CD4-positive, CD25-positive, alpha-beta regulatory T cell (primary cell): ENCODE results near the gene NRF1. TPM values are rescaled to one million over a fixed set of nuclear protein-coding genes. Genes with fewer than 3 reads are reported as not detected.
A peak's percentile ranks its signal among the peaks of the same experiment; 100 is the strongest.

ENCODE experiments used
- ATAC-seq, 2 donors: fragments of 150-1000 bp; cut with Tn5 transposase; one replicate each; pipeline ENCODE4 v1.10.0; 2021; ENCODE audit warnings: low read depth in 2 of 2, moderate number of reproducible peaks in 2 of 2, moderate library complexity in 1 of 2
- DNase-seq, 3 donors: peaks; one replicate each; pipeline versions ENCODE4 v3.0.0 to v3.0.0-alpha.2; 2012 to 2022; ENCODE audit warnings: mixed read lengths in 1 of 3
- H3K27ac ChIP-seq: one replicate; pipeline ENCODE4 v1.7.0; 2013; ENCODE audit warnings: mild to moderate bottlenecking, low read length; ENCODE audit not compliant: insufficient read depth, poor library complexity, severe bottlenecking
- H3K27me3 ChIP-seq: one replicate; pipeline ENCODE4 v1.7.0; 2013; ENCODE audit warnings: low read length; ENCODE audit not compliant: control insufficient read depth, insufficient read depth
- H3K36me3 ChIP-seq: one replicate; pipeline ENCODE4 v1.7.0; 2013; ENCODE audit warnings: mild to moderate bottlenecking, low read length, moderate library complexity; ENCODE audit not compliant: control insufficient read depth, insufficient read depth
- H3K4me1 ChIP-seq: 2 replicates; pipeline ENCODE4 v1.7.0; 2013; ENCODE audit warnings: mild to moderate bottlenecking, low read length; ENCODE audit not compliant: insufficient read depth, control insufficient read depth, poor library complexity, severe bottlenecking
- H3K4me3 ChIP-seq: one replicate; pipeline ENCODE4 v1.7.0; 2013; ENCODE audit warnings: low read depth, mild to moderate bottlenecking, low read length, moderate library complexity
- H3K9me3 ChIP-seq, 2 experiments: 1 replicate in 1 of 2; 2 replicates in 1 of 2; pipeline ENCODE4 v1.7.0; 2013; ENCODE audit warnings: low read length in 2 of 2, mild to moderate bottlenecking in 1 of 2, moderate library complexity in 1 of 2; ENCODE audit not compliant: control insufficient read depth in 2 of 2
- H3K27ac Mint-ChIP-seq, 3 donors: one replicate each; pipeline ENCODE4 v1.8.0; 2020 to 2022; ENCODE audit warnings: mild to moderate bottlenecking in 3 of 3, mixed read lengths in 3 of 3, moderate library complexity in 2 of 3
- H3K27me3 Mint-ChIP-seq: one replicate; pipeline ENCODE4 v1.8.0; 2022; ENCODE audit warnings: mild to moderate bottlenecking, mixed read lengths
- H3K36me3 Mint-ChIP-seq: one replicate; pipeline ENCODE4 v1.8.0; 2020; ENCODE audit warnings: mixed read lengths
- H3K4me1 Mint-ChIP-seq, 4 donors: one replicate each; pipeline ENCODE4 v1.8.0; 2020 to 2022; ENCODE audit warnings: mixed read lengths in 4 of 4, mild to moderate bottlenecking in 1 of 4
- H3K4me3 Mint-ChIP-seq, 4 donors: one replicate each; pipeline ENCODE4 v1.8.0; 2020 to 2022; ENCODE audit warnings: mild to moderate bottlenecking in 4 of 4, mixed read lengths in 4 of 4, moderate library complexity in 3 of 4
- H3K9me3 Mint-ChIP-seq, 7 donors: one replicate each; pipeline ENCODE4 v1.8.0; 2020 to 2022; ENCODE audit warnings: mixed read lengths in 7 of 7, mild to moderate bottlenecking in 3 of 7, moderate library complexity in 2 of 7
- polyA plus RNA-seq, 4 donors: library from polyadenylated mRNA; unstranded; fragments of 300-500 nt; fragmentation: Illumina TruSeq; gene quantifications; one replicate each; pipeline ENCODE4 v1.2.3, GENCODE V29; 2021
- total RNA-seq: library from RNA; stranded (reverse); gene quantifications from one replicate; pipeline ENCODE4 v1.2.3, GENCODE V29; 2022

Gene NRF1
- total and polyA plus RNA-seq, 5 donors from 2014 or later = 19.6 to 42.5 (median 26.3) TPM

GRCh38 chr7:129606803-129607202 lies 4.7 kb upstream of the NRF1 start:
- Histone ChIP-seq H3K9me3 (no peaks in the 10 kb centered on the region), H3K4me1 (peaks cover 12% of the 10 kb centered on the region), H3K36me3 (no peaks in the 10 kb centered on the region), H3K27me3 (no peaks in the 10 kb centered on the region), H3K4me3 (no peak overlapping the region), H3K27ac (no peak overlapping the region)
- DNase-seq = peak in 1 of 3 donors; percentile 25
- Mint-ChIP-seq H3K4me1 (peaks cover 19 to 50% (median 31%) of the 10 kb centered on the region in 4 donors), H3K4me3 (peak overlapping the region in 1 of 4 donors; percentile 28), H3K9me3 (peaks cover 0 to 2% (median 0%) of the 10 kb centered on the region in 7 donors), H3K36me3 (peaks cover 17% of the 10 kb centered on the region), H3K27ac (peak overlapping the region in 2 of 3 donors; percentile 60 to 72), H3K27me3 (no peaks in the 10 kb centered on the region)
- no peak for ATAC-seq

- Histone ChIP-seq H3K36me3 (no peaks in the 10 kb centered on the region), H3K9me3 (no peaks in the 10 kb centered on the region), H3K4me1 (peaks cover 15% of the 10 kb centered on the region), H3K4me3 (no peak overlapping the region), H3K27ac (no peak overlapping the region), H3K27me3 (no peaks in the 10 kb centered on the region)
- H3K9me3 Mint-ChIP-seq = peaks cover 0 to 2% (median 0%) of the 10 kb centered on the region in 7 donors
- DNase-seq (peak in 2 of 3 donors; percentile 14 to 69), ATAC-seq (no peak)
- H3K4me3 Mint-ChIP-seq = peak overlapping the region in 1 of 4 donors; percentile 37
- H3K27ac Mint-ChIP-seq = peak overlapping the region in 1 of 3 donors; percentile 55
- peaks cover 17% of the 10 kb centered on the region for H3K36me3 Mint-ChIP-seq
- H3K27me3 Mint-ChIP-seq = no peaks in the 10 kb centered on the region
- peaks cover 19 to 53% (median 33%) of the 10 kb centered on the region in 4 donors for H3K4me1 Mint-ChIP-seq
Observed at GRCh38 chr7:129607471-129608120, 3.9 kb upstream of the NRF1 start.

GRCh38 chr7:129609666-129610065 lies 1.9 kb upstream of the NRF1 start:
- H3K27ac Mint-ChIP-seq = peak overlapping the region; percentile 56 to 82 (median 80)
- H3K4me3 ChIP-seq = no peak overlapping the region
- no peak for DNase-seq
- no peaks in the 10 kb centered on the region for H3K9me3 ChIP-seq
- H3K27me3 Mint-ChIP-seq = no peaks in the 10 kb centered on the region
- H3K4me1 Mint-ChIP-seq = peaks cover 22 to 60% (median 41%) of the 10 kb centered on the region in 4 donors
- H3K27me3 ChIP-seq = no peaks in the 10 kb centered on the region
- ATAC-seq = no peak
- H3K9me3 Mint-ChIP-seq = peaks cover 0 to 2% (median 0%) of the 10 kb centered on the region in 7 donors
- H3K4me3 Mint-ChIP-seq = peak overlapping the region; percentile 89 to 93 (median 92)
- no peak overlapping the region for H3K27ac ChIP-seq
- H3K4me1 ChIP-seq = peaks cover 34% of the 10 kb centered on the region
- no peaks in the 10 kb centered on the region for H3K36me3 ChIP-seq
- peaks cover 17% of the 10 kb centered on the region for H3K36me3 Mint-ChIP-seq

- peaks cover 27 to 67% (median 46%) of the 10 kb centered on the region in 4 donors for H3K4me1 Mint-ChIP-seq
- H3K9me3 Mint-ChIP-seq = peaks cover 0 to 2% (median 0%) of the 10 kb centered on the region in 7 donors
- Histone ChIP-seq H3K36me3 (no peaks in the 10 kb centered on the region), H3K9me3 (no peaks in the 10 kb centered on the region), H3K4me1 (peaks cover 45% of the 10 kb centered on the region), H3K27me3 (no peaks in the 10 kb centered on the region), H3K4me3 (peak overlapping the region; percentile 96), H3K27ac (peak overlapping the region; percentile 81)
- H3K36me3 Mint-ChIP-seq = peaks cover 17% of the 10 kb centered on the region
- DNase-seq (no peak), ATAC-seq (no peak)
- H3K4me3 Mint-ChIP-seq = peak overlapping the region; percentile 89 to 93 (median 92)
- no peaks in the 10 kb centered on the region for H3K27me3 Mint-ChIP-seq
- peak overlapping the region; percentile 89 to 98 (median 96) for H3K27ac Mint-ChIP-seq
Observed at GRCh38 chr7:129610709-129611245, 743 bp upstream of the NRF1 start.

GRCh38 chr7:129612112-129613015 lies 844 bp downstream of the NRF1 start:
- Histone ChIP-seq H3K27ac (peak overlapping the region; percentile 81), H3K4me3 (peak overlapping the region; percentile 89), H3K4me1 (peaks cover 52% of the 10 kb centered on the region), H3K36me3 (no peaks in the 10 kb centered on the region), H3K9me3 (no peaks in the 10 kb centered on the region), H3K27me3 (no peaks in the 10 kb centered on the region)
- peak; percentile 3 to 6 for ATAC-seq
- Mint-ChIP-seq H3K36me3 (peaks cover 10% of the 10 kb centered on the region), H3K4me1 (peaks cover 34 to 74% (median 51%) of the 10 kb centered on the region in 4 donors), H3K27ac (peak overlapping the region; percentile 95 to 98 (median 97)), H3K27me3 (no peaks in the 10 kb centered on the region), H3K9me3 (peaks cover 0 to 2% (median 0%) of the 10 kb centered on the region in 7 donors), H3K4me3 (peak overlapping the region; percentile 94 to 100 (median 98))
- DNase-seq = peak; percentile 25 to 64 (median 38)

- Mint-ChIP-seq H3K4me3 (peak overlapping the region; percentile 94 to 100 (median 98)), H3K36me3 (peaks cover 8% of the 10 kb centered on the region), H3K27me3 (no peaks in the 10 kb centered on the region), H3K27ac (peak overlapping the region; percentile 95 to 98 (median 97)), H3K9me3 (peaks cover 0 to 2% (median 0%) of the 10 kb centered on the region in 7 donors), H3K4me1 (peaks cover 40 to 80% (median 55%) of the 10 kb centered on the region in 4 donors)
- ATAC-seq (no peak), DNase-seq (no peak)
- Histone ChIP-seq H3K27ac (peak overlapping the region; percentile 81), H3K9me3 (no peaks in the 10 kb centered on the region), H3K4me1 (peaks cover 52% of the 10 kb centered on the region), H3K36me3 (no peaks in the 10 kb centered on the region), H3K27me3 (no peaks in the 10 kb centered on the region), H3K4me3 (peak overlapping the region; percentile 89)
Observed at GRCh38 chr7:129613016-129613337, 1.5 kb downstream of the NRF1 start.

GRCh38 chr7:129615018-129615417 lies 3.5 kb downstream of the NRF1 start:
- Histone ChIP-seq H3K4me3 (peak overlapping the region; percentile 12), H3K4me1 (peaks cover 58% of the 10 kb centered on the region), H3K9me3 (no peaks in the 10 kb centered on the region), H3K36me3 (no peaks in the 10 kb centered on the region), H3K27ac (no peak overlapping the region), H3K27me3 (no peaks in the 10 kb centered on the region)
- ATAC-seq = no peak
- peak overlapping the region in 2 of 3 donors; percentile 47 to 68 for H3K27ac Mint-ChIP-seq
- no peaks in the 10 kb centered on the region for H3K27me3 Mint-ChIP-seq
- H3K9me3 Mint-ChIP-seq = no peaks in the 10 kb centered on the region
- peaks cover 35 to 81% (median 58%) of the 10 kb centered on the region in 4 donors for H3K4me1 Mint-ChIP-seq
- peak in 1 of 3 donors; percentile 65 for DNase-seq
- H3K36me3 Mint-ChIP-seq = peaks cover 6% of the 10 kb centered on the region
- peak overlapping the region; percentile 61 to 87 (median 74) for H3K4me3 Mint-ChIP-seq
